Endothelial cell of umbilical vein (primary cell): Measurements from ENCODE around the gene KLK1. TPM values are rescaled to one million over a fixed set of nuclear protein-coding genes. Genes with fewer than 3 reads are reported as not detected.
"Not testable (repeated sequence)": the region's sequence is repeated elsewhere in the genome, so short reads cannot be mapped to it uniquely, and the experiment has no call there.

Experiments used
- BruUV-seq: library from RNA; stranded (reverse); fragments of 400-500 nt; replicated peaks from 2 replicates; lab custom pipeline; 2021; lab: Mats Ljungman, UMichigan
- CTCF ChIA-PET: fragments of 300-600, 350-600 bp; sonication (Branson Sonifier 250); formaldehyde crosslinking; loops from one replicate; lab custom pipeline; 2021; ENCODE audit warnings: antibody characterized with exemption, inconsistent platforms; lab: Charles Lee
- POLR2A ChIA-PET: fragments of 300-600, 350-600 bp; sonication (Branson Sonifier 250); formaldehyde crosslinking; loops from one replicate; lab custom pipeline; 2021; ENCODE audit warnings: antibody characterized with exemption, inconsistent platforms; lab: Charles Lee
- DNase-seq: peaks from one replicate; pipeline ENCODE4 v3.0.0-alpha.2; 2011; ENCODE audit warnings: low read depth, low spot score
- FAIRE-seq: peaks from 2 replicates; lab custom pipeline; 2011; peaks lifted over from hg19 to GRCh38; lab: Jason Lieb, UNC
- H2AFZ ChIP-seq: 2 replicates; pipeline ENCODE4 v1.6.0; 2012; ENCODE audit warnings: low read depth, low read length, control low read depth, inconsistent platforms
- H3K27ac ChIP-seq: 2 replicates; pipeline ENCODE4 v1.5.1; 2011; ENCODE audit warnings: low read depth, mild to moderate bottlenecking, control low read depth, low read length, moderate library complexity; ENCODE audit not compliant: insufficient read depth
- H3K27me3 ChIP-seq, 2 experiments: 2 replicates each; pipeline versions ENCODE4 v1.6.0 to v1.6.1; 2011; ENCODE audit warnings: low read length in 2 of 2, mixed read lengths in 1 of 2; ENCODE audit not compliant: control insufficient read depth in 2 of 2, insufficient read depth in 2 of 2
- H3K36me3 ChIP-seq, 2 experiments: 2 replicates in 1 of 2; 3 replicates in 1 of 2; pipeline ENCODE4 v1.5.1; 2011; ENCODE audit warnings: low read length in 2 of 2, mild to moderate bottlenecking in 1 of 2, moderate library complexity in 1 of 2; ENCODE audit not compliant: control insufficient read depth in 2 of 2, insufficient read depth in 2 of 2; ENCODE audit errors: extremely low read depth in 1 of 2
- H3K4me1 ChIP-seq: 3 replicates; pipeline ENCODE4 v1.5.1; 2011; ENCODE audit warnings: mild to moderate bottlenecking, low read length; ENCODE audit not compliant: control insufficient read depth, insufficient read depth; ENCODE audit errors: extremely low read depth
- H3K4me2 ChIP-seq: 2 replicates; pipeline ENCODE4 v1.6.1; 2011; ENCODE audit warnings: low read length, control low read depth, mixed read lengths; ENCODE audit not compliant: insufficient read depth
- H3K4me3 ChIP-seq, 3 experiments: fragments of 200-600 bp in 1 of 3; sonication (generic), shearing (Covaris generic) in 1 of 3; replicated peaks in 1 of 3; 2 replicates each; pipeline ENCODE4 v1.5.1; 2011 to 2016; ENCODE audit warnings: control low read depth in 3 of 3, low read length in 3 of 3, mild to moderate bottlenecking in 2 of 3, inconsistent platforms in 1 of 3, low read depth in 1 of 3, moderate library complexity in 1 of 3; ENCODE audit not compliant: insufficient read depth in 1 of 3
- H3K79me2 ChIP-seq: 2 replicates; pipeline ENCODE4 v1.6.0; 2012; ENCODE audit warnings: low read length, inconsistent platforms; ENCODE audit not compliant: control insufficient read depth, insufficient read depth
- H3K9ac ChIP-seq: replicated peaks from 2 replicates; pipeline ENCODE3; 2011; ENCODE audit warnings: low read length, control low read depth; ENCODE audit not compliant: insufficient read depth; ENCODE audit errors: extremely low read depth
- H3K9me1 ChIP-seq: replicated peaks from 3 replicates; pipeline ENCODE4 v1.6.0; 2011; ENCODE audit warnings: mild to moderate bottlenecking, low read length; ENCODE audit not compliant: control insufficient read depth, insufficient read depth; ENCODE audit errors: extremely low read depth
- H3K9me3 ChIP-seq: replicated peaks from 2 replicates; pipeline ENCODE4 v1.5.1; 2012; ENCODE audit warnings: low read length, inconsistent platforms; ENCODE audit not compliant: control insufficient read depth, insufficient read depth
- H4K20me1 ChIP-seq: replicated peaks from 2 replicates; pipeline ENCODE3; 2011; ENCODE audit warnings: mild to moderate bottlenecking, low read length; ENCODE audit not compliant: control insufficient read depth, insufficient read depth; ENCODE audit errors: extremely low read depth
- EZH2 ChIP-seq: IDR thresholded peaks from 2 replicates; pipeline ENCODE4 v1.6.1; 2012; ENCODE audit warnings: borderline replicate concordance, low read depth, mild to moderate bottlenecking, moderate library complexity, low read length, inconsistent platforms; ENCODE audit not compliant: severe bottlenecking
- FOS ChIP-seq: IDR thresholded peaks from 2 replicates; pipeline ENCODE4 v1.6.1; 2011; ENCODE audit warnings: mild to moderate bottlenecking, low read length, moderate library complexity, borderline replicate concordance; ENCODE audit not compliant: insufficient read depth
- GATA2 ChIP-seq: IDR thresholded peaks from 2 replicates; pipeline ENCODE4 v1.7.0; 2011; ENCODE audit warnings: low read depth, mild to moderate bottlenecking, moderate library complexity, mixed read lengths, low read length; ENCODE audit not compliant: insufficient read length, insufficient read depth
- JUN ChIP-seq: IDR thresholded peaks from 2 replicates; pipeline ENCODE4 v1.6.1; 2011; ENCODE audit warnings: borderline replicate concordance, low read depth; ENCODE audit not compliant: insufficient read length, insufficient read depth
- MYC ChIP-seq: IDR thresholded peaks from one replicate; pipeline ENCODE4 v1.6.1; 2011; ENCODE audit warnings: mild to moderate bottlenecking, low read depth, low read length
- dilution Hi-C: fragments of 300-500 bp; cut with MboI; formaldehyde crosslinking; loops from one replicate; pipeline ENCODE4 v1.15.0; 2019; ENCODE audit warnings: low sequenced_read_pairs; ENCODE audit not compliant: extremely low pct_ligation_motif_present
- intact Hi-C: fragments of 100-400 bp; cut with micrococcal nuclease; formaldehyde crosslinking; loops from one replicate; pipeline ENCODE4 v1.10.0; 2022
- polyA plus RNA-seq, 4 experiments: library from polyadenylated mRNA; depleted of rRNA in 3 of 4; stranded (reverse) in 3 of 4; unstranded in 1 of 4; fragments of >200 nt; gene quantifications; 2 replicates each; pipeline versions ENCODE4 v1.2.1 to v1.2.3, GENCODE V29; 2011 to 2012; ENCODE audit warnings: missing spikeins in 1 of 4
- total RNA-seq: library from RNA; stranded (reverse); gene quantifications from 2 replicates; pipeline ENCODE4 v1.2.3, GENCODE V29; 2021
- TF ChIP-seq, protein P1 (sequence below), 2 donors: IDR thresholded peaks; 1 replicate in 1 of 2; 2 replicates in 1 of 2; pipeline ENCODE4 v1.5.1; 2011; ENCODE audit warnings: low read length in 2 of 2, mild to moderate bottlenecking in 2 of 2, moderate library complexity in 2 of 2, control low read depth in 1 of 2, inconsistent platforms in 1 of 2, low read depth in 1 of 2; ENCODE audit not compliant: insufficient read depth in 1 of 2; ENCODE audit errors: extremely low read depth in 1 of 2

The KLK1 gene
- total and polyA plus RNA-seq, 2 donors (not counting 3 experiments of a cell fraction or from before 2014, with no cell fraction given) = 0.08 TPM; not detected in 1

DNA sequence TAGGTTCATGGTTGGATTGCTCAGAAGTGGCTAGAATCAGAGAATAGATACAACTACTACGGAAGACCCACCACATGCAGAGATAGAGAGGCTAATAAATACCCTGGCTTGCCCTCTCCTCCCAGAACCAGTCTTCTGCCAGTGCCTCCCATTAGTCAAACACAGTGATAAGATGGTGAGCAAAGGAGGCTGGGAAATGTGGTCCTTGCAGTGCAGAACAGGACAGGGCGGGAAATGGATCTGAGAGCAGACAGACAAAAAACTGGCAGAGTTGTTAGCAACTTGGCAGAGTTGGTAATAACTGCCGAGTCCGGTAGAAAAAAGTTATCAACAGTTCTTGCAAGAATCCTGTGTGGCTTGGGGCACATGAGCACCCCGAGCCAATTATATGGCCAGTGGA is 8.7 kb downstream of the KLK1 start:
- no peak overlapping the region for H2AFZ ChIP-seq
- CTCF ChIA-PET = interaction anchor here (0.8 to 1.3 kb wide), 3 partner anchors 107 to 277 kb away, joined by 3 to 4 read pairs (median 3); no protein-coding TSS in a partner anchor

DNA sequence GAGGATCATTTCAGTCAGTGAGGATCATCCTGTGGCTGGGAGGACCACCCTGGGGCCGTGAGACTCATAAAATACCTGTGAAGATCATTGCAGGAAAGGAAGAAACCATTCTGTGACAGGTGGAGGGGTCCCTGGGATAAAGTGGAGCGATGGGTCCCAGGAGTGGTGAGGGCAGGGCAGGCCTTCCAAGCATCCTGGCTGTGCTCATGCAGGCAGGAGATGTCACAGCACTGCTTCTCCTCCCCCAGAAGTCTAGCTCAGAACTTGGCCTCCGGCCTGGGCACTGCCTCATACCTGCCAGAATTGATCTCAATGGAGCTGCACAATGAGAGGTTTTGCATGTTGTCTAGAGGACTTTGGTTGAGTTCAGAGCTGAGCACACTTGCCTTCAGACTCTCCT is 11.1 kb downstream of the KLK1 start:
- no peaks in the 10 kb centered on the region for H4K20me1 ChIP-seq
- dilution Hi-C loops = no loop called here
- BruUV-seq = no TSS peak

More for the DNA sequence above, 8.7 kb downstream of the KLK1 start:
- no peak overlapping the region for H3K9ac ChIP-seq
- DNase-seq (no peak), FAIRE-seq (no peak)
- dilution Hi-C loops (no loop called here), intact Hi-C loops (no loop called here)
- no peaks in the 10 kb centered on the region for H4K20me1 ChIP-seq
- no peak for TF ChIP-seq JUN
- no peaks in the 10 kb centered on the region for H3K79me2 ChIP-seq
- no peak overlapping the region for H3K4me2 ChIP-seq
- H3K9me1 ChIP-seq = no peaks in the 10 kb centered on the region
- POLR2A ChIA-PET = no interaction called here
- no peaks in the 10 kb centered on the region for H3K4me1 ChIP-seq
- H3K36me3 ChIP-seq = no peaks in the 10 kb centered on the region
- no TSS peak for BruUV-seq
- H3K27me3 ChIP-seq = peaks cover 9 to 19% of the 10 kb centered on the region in 2 experiments
- no peak overlapping the region for H3K27ac ChIP-seq
- no peak overlapping the region for H3K4me3 ChIP-seq
- no peaks in the 10 kb centered on the region for H3K9me3 ChIP-seq

DNA sequence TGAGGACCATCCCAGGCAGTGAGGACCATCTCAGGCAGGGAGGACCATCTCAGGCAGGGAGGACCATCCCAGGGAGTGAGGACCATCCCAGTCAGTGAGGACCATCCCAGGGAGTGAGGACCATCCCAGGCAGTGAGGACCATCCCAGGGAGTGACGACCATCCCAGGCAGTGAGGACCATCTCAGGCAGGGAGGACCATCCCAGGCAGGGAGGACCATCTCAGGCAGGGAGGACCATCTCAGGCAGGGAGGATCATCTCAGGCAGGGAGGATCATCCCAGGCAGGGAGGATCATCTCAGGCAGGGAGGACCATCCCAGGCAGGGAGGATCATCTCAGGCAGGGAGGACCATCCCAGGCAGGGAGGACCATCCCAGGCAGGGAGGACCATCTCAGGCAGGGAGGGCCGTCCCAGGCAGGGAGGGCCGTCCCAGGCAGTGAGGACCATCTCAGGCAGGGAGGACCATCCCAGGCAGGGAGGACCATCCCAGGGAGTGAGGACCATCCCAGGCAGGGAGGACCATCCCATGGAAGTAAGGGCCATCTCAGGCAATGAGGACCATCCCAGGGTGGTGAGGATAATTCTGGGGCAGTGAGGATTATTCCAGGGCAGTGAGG is 11.9 kb downstream of the KLK1 start:
- FAIRE-seq, H3K36me3 ChIP-seq, H3K9ac ChIP-seq, POLR2A ChIA-PET, CTCF ChIA-PET, H3K27me3 ChIP-seq, dilution Hi-C loops, BruUV-seq, H3K4me2 ChIP-seq, DNase-seq, H3K27ac ChIP-seq, H4K20me1 ChIP-seq, H3K9me1 ChIP-seq, H2AFZ ChIP-seq, H3K4me1 ChIP-seq, H3K4me3 ChIP-seq, intact Hi-C loops, H3K79me2 ChIP-seq, H3K9me3 ChIP-seq: not testable (repeated sequence)

More for the DNA sequence above, 11.1 kb downstream of the KLK1 start:
- no peak for DNase-seq
- H3K79me2 ChIP-seq = no peaks in the 10 kb centered on the region
- H3K9me1 ChIP-seq = no peaks in the 10 kb centered on the region
- no peak overlapping the region for H3K4me3 ChIP-seq
- H3K9me3 ChIP-seq = no peaks in the 10 kb centered on the region
- TF ChIP-seq EZH2 (no peak), JUN (no peak), GATA2 (no peak), FOS (no peak), MYC (no peak)
- TF ChIP-seq, protein P1, sequence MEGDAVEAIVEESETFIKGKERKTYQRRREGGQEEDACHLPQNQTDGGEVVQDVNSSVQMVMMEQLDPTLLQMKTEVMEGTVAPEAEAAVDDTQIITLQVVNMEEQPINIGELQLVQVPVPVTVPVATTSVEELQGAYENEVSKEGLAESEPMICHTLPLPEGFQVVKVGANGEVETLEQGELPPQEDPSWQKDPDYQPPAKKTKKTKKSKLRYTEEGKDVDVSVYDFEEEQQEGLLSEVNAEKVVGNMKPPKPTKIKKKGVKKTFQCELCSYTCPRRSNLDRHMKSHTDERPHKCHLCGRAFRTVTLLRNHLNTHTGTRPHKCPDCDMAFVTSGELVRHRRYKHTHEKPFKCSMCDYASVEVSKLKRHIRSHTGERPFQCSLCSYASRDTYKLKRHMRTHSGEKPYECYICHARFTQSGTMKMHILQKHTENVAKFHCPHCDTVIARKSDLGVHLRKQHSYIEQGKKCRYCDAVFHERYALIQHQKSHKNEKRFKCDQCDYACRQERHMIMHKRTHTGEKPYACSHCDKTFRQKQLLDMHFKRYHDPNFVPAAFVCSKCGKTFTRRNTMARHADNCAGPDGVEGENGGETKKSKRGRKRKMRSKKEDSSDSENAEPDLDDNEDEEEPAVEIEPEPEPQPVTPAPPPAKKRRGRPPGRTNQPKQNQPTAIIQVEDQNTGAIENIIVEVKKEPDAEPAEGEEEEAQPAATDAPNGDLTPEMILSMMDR (IDR thresholded peaks at IDR 0.05; ENCODE audit: extremely low read depth in 1 of 2, insufficient read depth in 1 of 2, low read depth in 1 of 2, low read length in 2 of 2) = no peak
- H3K27ac ChIP-seq = no peak overlapping the region
- H3K27me3 ChIP-seq = peaks cover 0 to 5% of the 10 kb centered on the region in 2 experiments
- ChIA-PET CTCF (no interaction called here), POLR2A (no interaction called here)
- H3K4me1 ChIP-seq = no peaks in the 10 kb centered on the region
- H2AFZ ChIP-seq = no peak overlapping the region
- H3K4me2 ChIP-seq = no peak overlapping the region
- intact Hi-C loops = no loop called here
- no peaks in the 10 kb centered on the region for H3K36me3 ChIP-seq
- FAIRE-seq = no peak
- H3K9ac ChIP-seq = no peak overlapping the region
